Neutrophil (primary cell): ENCODE data around the gene SATB2.

Experiments
- H3K27ac ChIP-seq: fragments of 200-600 bp; sonication (generic); 2 replicates; pipeline ENCODE4 v1.5.1; 2016; ENCODE audit warnings: mild to moderate bottlenecking, moderate library complexity
- H3K27me3 ChIP-seq: fragments of 200-600 bp; sonication (generic); 2 replicates; pipeline ENCODE4 v1.6.0; 2016; ENCODE audit warnings: mild to moderate bottlenecking
- H3K36me3 ChIP-seq: fragments of 200-600 bp; sonication (generic); 2 replicates; pipeline ENCODE4 v1.5.1; 2017
- H3K4me1 ChIP-seq, 2 experiments: fragments of 200-600 bp in 1 of 2; sonication (generic) in 1 of 2; 1 replicate in 1 of 2; 2 replicates in 1 of 2; pipeline versions ENCODE4 v1.5.1 to v1.6.1; 2013 to 2016; ENCODE audit warnings: low read depth in 1 of 2, low read length in 1 of 2, mild to moderate bottlenecking in 1 of 2, moderate library complexity in 1 of 2; ENCODE audit not compliant: control insufficient read depth in 1 of 2, insufficient read depth in 1 of 2
- H3K4me3 ChIP-seq, 2 experiments: fragments of 200-600 bp in 1 of 2; sonication (generic) in 1 of 2; 1 replicate in 1 of 2; 2 replicates in 1 of 2; pipeline ENCODE4 v1.5.1; 2013 to 2016; ENCODE audit warnings: low read depth in 1 of 2, low read length in 1 of 2, mild to moderate bottlenecking in 1 of 2, moderate library complexity in 1 of 2
- H3K9me3 ChIP-seq: fragments of 200-600 bp; sonication (generic); 2 replicates; pipeline ENCODE4 v1.5.1; 2016
- TF ChIP-seq, protein P1 (sequence below): fragments of 200-600 bp; sonication (generic); IDR thresholded peaks from 2 replicates; pipeline ENCODE4 v1.5.1; 2016; ENCODE audit warnings: antibody characterized with exemption

SATB2 gene

DNA sequence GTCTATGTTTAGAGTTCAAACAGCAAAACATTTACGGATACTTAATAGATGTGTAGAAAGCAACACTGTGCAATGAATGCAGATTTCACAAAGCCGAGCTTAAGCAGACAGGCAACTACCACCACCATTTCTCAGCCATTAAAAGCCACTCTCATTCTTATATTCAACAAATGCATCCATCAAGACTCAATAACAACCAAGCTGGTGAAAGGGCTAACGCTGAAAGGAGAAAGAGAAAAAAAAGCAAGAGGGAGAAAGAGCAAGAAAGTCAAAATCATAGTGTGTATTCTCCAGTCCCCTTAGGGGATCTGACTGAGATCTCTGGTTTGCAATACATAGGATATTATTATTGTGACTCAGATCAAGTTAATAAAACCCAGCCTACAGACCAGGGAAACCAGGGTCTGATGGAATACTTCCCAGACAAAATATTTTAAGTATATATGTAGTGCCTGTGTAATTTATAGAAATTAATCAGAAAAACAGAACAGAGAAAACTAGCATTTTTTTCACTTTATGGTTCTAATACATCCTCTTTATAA lies 14.1 kb downstream of the SATB2 start:
- peaks cover 82% of the 10 kb centered on the region for H3K27me3 ChIP-seq
- no peaks in the 10 kb centered on the region for H3K4me1 ChIP-seq
- H3K27ac ChIP-seq = no peak overlapping the region
- H3K9me3 ChIP-seq = no peaks in the 10 kb centered on the region
- H3K4me3 ChIP-seq = no peak overlapping the region
- H3K36me3 ChIP-seq = no peaks in the 10 kb centered on the region
- TF ChIP-seq, protein P1, sequence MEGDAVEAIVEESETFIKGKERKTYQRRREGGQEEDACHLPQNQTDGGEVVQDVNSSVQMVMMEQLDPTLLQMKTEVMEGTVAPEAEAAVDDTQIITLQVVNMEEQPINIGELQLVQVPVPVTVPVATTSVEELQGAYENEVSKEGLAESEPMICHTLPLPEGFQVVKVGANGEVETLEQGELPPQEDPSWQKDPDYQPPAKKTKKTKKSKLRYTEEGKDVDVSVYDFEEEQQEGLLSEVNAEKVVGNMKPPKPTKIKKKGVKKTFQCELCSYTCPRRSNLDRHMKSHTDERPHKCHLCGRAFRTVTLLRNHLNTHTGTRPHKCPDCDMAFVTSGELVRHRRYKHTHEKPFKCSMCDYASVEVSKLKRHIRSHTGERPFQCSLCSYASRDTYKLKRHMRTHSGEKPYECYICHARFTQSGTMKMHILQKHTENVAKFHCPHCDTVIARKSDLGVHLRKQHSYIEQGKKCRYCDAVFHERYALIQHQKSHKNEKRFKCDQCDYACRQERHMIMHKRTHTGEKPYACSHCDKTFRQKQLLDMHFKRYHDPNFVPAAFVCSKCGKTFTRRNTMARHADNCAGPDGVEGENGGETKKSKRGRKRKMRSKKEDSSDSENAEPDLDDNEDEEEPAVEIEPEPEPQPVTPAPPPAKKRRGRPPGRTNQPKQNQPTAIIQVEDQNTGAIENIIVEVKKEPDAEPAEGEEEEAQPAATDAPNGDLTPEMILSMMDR = no peak

DNA sequence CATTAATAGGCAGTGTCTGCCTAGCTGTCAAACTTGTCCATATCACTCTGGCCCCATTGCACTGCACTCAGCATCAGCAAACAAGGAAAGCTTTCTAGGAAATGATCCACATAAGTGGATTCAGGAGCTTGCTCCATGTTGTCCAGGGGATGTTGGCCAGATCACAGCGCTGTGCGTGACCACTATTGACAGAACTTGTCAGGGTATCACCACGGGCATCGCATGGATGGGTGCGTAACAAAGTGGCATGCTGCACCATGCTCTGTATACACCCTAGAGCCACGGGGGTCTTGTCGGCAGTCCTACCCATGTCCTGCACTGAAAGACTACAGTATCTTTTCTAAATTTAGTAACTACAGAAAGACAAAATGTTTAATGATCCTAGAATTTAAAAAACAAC lies 15.6 kb downstream of the SATB2 start:
- no peak overlapping the region for H3K4me3 ChIP-seq
- TF ChIP-seq, protein P1 = no peak
- peaks cover 80% of the 10 kb centered on the region for H3K27me3 ChIP-seq
- H3K36me3 ChIP-seq = no peaks in the 10 kb centered on the region
- H3K4me1 ChIP-seq = no peaks in the 10 kb centered on the region
- no peaks in the 10 kb centered on the region for H3K9me3 ChIP-seq
- no peak overlapping the region for H3K27ac ChIP-seq

DNA sequence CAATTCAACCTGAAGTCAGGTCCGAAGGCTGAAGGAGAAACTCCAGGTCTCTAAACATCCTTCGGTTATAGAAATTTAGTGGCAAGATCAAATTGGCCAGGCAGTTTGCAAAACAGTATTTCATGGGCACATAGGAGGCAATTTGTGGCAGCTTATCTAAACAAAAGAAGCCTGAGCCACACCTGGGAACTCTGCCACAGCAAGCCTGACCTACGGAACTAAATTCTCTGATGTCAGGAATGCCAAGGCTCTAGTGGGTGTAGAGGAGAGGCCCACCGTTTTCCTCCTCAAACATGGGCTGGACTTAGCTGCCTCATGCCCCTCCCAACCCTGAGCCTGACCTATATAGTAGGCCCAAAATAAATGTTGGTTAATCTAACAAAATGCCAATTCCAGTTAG lies 16.0 kb downstream of the SATB2 start:
- no peak overlapping the region for H3K27ac ChIP-seq
- H3K36me3 ChIP-seq = no peaks in the 10 kb centered on the region
- no peak overlapping the region for H3K4me3 ChIP-seq
- peaks cover 78% of the 10 kb centered on the region for H3K27me3 ChIP-seq
- H3K9me3 ChIP-seq = no peaks in the 10 kb centered on the region
- TF ChIP-seq, protein P1 = no peak
- no peaks in the 10 kb centered on the region for H3K4me1 ChIP-seq

- Histone ChIP-seq H3K36me3 (no peaks in the 10 kb centered on the region), H3K9me3 (no peaks in the 10 kb centered on the region), H3K4me1 (no peaks in the 10 kb centered on the region), H3K27ac (no peak overlapping the region), H3K27me3 (peaks cover 66% of the 10 kb centered on the region), H3K4me3 (no peak overlapping the region)
- TF ChIP-seq, protein P1 = no peak
Observed at GRCh38 chr2:199440118-199440517, 17.6 kb downstream of the SATB2 start.

- no peaks in the 10 kb centered on the region for H3K4me1 ChIP-seq
- H3K4me3 ChIP-seq = no peak overlapping the region
- H3K27ac ChIP-seq = no peak overlapping the region
- H3K36me3 ChIP-seq = no peaks in the 10 kb centered on the region
- TF ChIP-seq, protein P1 = no peak
- peaks cover 61% of the 10 kb centered on the region for H3K27me3 ChIP-seq
- H3K9me3 ChIP-seq = no peaks in the 10 kb centered on the region
Observed at GRCh38 chr2:199439542-199439941, 18.2 kb downstream of the SATB2 start.

GRCh38 chr2:199439066-199439465 lies 18.7 kb downstream of the SATB2 start:
- Histone ChIP-seq H3K27me3 (peaks cover 56% of the 10 kb centered on the region), H3K4me3 (no peak overlapping the region), H3K36me3 (no peaks in the 10 kb centered on the region), H3K9me3 (no peaks in the 10 kb centered on the region), H3K27ac (no peak overlapping the region), H3K4me1 (no peaks in the 10 kb centered on the region)
- TF ChIP-seq, protein P1 = no peak
